HG03039 (cell line): ENCODE data around the gene FBXO21.

Experiments
- ATAC-seq: cut with Tn5 transposase; IDR thresholded peaks from one replicate; pipeline ENCODE4 v1.9.1; 2021; ENCODE audit warnings: mild to moderate bottlenecking, moderate library complexity; ENCODE audit not compliant: unreplicated experiment

The FBXO21 gene

DNA sequence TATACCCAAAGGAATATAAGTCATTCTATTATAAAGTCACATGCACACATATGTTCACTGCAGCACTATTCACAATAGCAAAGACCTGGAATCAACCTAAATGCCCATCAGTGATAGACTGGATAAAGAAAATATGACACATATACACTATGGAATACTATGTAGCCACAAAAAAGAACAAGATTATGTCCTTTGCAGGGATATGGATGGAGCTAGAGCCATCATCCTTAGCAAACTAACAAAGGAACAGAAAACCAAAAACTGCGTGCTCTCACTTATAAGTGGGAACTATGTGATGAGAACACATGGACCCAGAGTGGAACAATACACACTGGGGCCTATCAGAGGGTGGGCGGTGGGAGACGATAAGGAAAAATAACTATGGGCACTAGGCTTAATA is 21.3 kb downstream of the FBXO21 start:
- ATAC-seq = no peak

DNA sequence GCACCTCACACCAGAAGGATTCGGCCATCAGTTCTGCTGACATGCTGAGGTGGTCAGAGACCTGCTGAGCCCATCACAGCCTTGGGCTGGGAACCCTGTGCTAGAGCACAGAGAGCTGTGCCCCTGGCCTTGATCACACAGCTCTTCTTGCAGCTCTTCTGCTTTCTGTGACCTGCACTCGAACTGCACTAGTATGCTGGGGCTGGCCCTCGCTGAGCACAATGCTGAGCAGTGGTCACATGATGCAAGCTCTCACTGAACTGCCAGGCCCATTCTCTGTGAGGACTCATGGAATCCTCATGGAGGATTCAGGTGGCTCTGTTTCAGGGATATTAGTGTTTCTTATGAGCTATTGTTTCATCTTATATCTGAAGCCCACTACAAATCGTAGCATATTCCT is 22.5 kb downstream of the FBXO21 start:
- ATAC-seq = no peak

DNA sequence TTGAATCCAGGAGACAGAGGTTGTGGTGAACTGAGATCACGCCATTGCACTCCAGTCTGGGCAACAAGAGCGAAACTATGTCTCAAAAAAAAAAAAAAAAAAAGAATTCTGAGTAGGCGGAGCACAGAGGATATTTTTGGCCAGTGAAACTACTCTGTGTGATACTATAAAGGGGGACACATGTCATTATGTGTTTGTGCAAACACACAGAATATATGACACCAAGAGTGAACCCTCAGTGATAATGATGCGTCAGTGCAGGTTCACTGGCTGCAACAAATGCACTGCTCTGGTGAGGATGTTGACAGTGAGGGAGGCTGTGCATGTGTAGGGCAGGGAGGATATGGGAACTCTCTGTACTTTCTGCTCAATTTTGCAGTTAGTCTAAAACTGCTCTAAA is 24.2 kb downstream of the FBXO21 start:
- ATAC-seq = no peak

DNA sequence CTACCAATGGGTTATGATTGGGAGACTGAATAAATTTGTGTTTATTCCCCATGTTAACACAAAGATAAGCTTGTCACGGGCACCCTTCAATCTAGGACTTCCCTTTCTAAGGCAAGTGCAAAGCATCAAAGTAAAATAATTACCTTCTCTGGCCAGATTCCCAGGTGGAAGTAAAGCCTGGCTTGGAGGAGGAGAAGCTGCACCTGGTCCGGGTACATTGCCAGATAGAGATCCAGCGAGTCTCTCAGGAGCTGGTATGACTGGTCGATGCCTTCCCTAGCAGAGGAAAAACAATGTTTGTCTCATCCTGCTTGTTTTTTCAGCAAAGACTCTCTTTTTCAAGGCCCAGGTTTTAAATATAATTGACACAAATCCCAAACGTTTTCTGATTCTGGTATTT is 24.9 kb downstream of the FBXO21 start:
- ATAC-seq = no peak

DNA sequence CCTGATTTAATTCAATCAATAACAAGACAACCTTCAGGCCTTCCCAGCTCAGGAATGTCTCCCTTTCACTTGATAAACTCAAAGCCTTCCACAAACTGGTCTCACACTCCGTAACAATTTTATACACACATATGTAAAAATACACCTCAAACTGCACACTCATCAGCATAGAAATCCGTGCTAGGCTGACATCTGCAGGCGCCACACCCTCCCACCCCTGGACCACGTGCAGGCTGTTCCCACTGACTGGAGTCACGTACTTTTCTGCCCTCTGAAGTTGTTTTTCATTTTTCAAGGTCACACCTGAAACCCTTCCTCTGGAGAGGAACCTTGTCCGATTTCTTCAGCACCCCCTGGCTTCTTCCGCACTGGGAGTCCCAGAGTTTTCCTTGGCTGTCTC is 27.6 kb downstream of the FBXO21 start:
- no peak for ATAC-seq

DNA sequence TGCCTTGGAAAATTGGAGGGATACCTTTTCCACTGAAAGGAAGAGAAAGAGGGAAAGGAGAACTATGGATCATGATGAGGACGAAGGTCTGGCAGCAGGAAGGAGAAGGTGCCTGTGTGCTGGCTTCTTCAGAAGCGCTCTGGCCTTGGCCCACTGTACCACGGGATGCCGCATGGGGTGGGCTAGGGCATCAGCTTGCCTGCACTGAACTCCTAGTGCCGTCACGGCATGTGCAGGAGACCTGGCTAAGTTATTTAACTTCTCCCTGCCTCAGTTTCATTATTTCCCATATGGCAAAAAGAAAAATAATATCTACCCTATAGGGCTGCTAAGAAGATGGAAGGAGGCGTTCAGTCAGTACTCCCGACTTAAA is 28.1 kb downstream of the FBXO21 start:
- no peak for ATAC-seq

DNA sequence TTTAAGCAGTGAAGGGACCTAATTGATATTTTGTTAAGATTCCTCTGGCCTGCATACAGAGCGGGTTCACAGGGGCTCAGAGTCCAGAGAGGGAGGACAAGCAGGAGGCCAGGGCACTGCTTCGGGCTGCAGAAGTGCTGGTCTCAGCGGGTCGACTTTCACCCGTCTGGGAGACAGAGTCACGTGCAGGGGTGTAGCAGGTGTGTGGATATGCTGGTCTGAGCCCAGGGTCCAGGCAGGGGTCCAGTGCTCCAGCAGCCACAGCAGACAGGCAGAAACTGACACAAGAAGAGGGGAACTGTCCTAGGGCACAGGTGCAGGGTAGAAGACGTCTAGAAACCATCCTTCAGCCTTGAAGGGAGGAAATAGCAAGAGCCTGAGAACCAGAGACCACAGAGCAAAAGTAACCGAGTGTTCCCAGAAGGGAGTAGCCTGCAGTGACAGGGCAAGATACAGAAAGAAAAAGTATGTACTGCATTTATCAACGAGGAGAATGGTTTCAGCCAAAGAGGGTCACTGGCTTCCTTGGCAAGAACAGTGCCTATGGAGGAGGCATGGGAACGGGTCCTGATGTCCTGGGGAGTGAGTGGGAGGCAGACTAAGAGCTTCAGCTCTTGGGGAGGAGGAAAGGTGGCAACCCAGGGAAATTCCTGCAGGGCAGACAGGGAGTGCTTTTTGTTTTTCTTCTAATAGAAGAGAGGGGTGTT is 28.7 kb downstream of the FBXO21 start:
- ATAC-seq = no peak

DNA sequence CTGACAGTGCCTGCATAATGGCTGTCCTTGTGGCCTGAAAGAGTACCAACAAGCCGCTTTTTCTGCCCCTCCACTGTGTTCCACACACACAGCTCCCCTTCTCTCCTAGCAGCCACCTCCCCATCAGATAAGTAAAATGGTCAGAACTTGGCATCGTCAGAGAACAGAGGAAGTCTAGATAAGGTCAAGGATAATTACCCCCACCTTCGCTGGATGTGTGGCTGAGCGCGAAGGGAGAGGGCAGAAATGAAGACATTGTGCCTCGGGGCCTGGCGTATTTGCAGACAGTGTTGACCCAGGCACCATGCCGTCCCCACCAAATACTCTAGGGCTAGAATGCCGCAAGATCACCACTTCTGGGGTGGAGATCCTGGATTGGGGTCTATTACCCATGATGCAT is 30.6 kb downstream of the FBXO21 start:
- ATAC-seq = no peak

DNA sequence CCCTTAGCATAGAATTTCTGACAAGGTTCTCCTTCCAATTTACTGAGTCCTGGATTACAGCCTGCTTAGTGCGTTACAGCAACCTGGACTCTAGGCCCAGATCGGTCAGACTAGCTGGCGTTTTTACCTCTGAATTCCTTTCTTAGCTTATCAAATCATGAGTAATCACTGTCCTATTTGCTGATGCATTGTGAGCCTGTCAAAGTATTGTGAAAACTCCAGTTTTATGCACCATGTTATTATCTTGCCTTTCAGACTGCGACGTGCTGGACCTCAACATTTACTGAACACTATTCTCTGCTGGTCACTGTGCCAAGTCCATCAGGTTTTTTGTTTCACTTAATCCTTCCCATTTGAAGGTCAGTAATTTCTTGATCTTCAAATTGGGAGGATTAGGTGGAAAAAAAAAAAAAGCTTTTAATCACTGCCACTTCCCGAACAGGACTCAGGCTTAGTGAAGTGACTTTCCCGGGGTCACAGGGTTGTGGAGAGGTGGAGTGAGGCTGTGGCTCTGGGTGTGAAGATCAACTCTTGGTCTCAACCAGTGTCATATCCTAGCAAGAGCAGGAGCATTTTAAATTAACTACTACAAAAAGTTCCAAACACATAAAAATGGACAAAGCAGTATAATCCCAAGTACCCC is 31.2 kb downstream of the FBXO21 start:
- ATAC-seq = no peak

DNA sequence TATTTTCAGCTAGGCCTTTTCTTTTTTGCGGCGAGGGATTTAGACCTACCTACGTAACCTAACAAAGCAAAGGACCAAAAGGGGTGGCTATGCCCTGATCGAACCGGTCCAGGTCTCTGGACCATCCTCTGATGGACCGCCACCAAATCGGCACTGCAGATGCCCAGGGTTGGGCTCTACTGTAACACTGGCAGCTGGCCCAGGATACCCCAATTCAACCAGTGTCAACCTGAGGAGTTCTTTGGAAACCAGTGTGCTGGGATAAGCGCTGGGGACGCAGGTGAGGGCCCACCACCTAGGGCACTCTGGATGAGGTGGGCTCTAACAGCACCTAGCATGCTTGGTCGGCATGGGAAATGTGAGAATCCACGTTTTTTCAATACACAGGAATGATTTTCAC is 32.2 kb downstream of the FBXO21 start:
- no peak for ATAC-seq

DNA sequence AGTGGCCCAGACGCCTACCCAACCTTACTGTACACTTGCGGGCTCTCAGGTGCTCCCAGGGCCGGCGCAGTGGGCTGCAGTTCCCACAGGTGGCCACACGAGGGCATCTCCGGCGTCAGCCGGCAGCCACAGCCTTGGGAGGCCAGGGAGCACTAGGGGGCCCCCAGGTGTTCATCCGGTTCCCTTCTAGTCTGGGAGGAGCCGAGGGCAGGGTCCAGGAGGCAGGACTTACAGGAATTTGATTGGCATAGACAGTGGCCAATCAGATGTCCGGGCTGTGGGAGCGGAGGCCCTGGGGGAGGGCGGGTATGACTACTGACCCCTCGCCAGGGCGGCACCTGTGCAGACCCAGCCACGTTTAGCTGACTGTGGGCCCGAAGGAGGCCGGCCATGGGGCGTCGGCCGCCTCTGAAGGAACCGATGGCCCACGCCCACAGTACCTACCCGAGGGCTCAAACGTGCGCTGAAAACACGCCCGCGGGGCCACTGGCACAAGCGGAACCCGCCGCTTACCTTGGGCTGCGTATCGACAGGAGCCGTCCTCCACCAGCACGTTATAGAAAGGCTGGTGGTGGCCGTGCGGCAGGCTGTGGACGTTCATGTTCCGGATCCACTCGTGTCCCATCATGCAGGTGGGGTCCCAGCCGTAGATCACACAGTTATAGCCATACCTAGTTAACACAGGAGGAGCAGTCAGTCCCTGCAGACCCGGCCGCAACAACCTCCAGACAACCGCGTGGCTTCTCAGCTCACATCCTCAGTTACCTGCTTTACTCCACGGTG is 34.8 kb downstream of the FBXO21 start:
- peak; percentile 47 for ATAC-seq

DNA sequence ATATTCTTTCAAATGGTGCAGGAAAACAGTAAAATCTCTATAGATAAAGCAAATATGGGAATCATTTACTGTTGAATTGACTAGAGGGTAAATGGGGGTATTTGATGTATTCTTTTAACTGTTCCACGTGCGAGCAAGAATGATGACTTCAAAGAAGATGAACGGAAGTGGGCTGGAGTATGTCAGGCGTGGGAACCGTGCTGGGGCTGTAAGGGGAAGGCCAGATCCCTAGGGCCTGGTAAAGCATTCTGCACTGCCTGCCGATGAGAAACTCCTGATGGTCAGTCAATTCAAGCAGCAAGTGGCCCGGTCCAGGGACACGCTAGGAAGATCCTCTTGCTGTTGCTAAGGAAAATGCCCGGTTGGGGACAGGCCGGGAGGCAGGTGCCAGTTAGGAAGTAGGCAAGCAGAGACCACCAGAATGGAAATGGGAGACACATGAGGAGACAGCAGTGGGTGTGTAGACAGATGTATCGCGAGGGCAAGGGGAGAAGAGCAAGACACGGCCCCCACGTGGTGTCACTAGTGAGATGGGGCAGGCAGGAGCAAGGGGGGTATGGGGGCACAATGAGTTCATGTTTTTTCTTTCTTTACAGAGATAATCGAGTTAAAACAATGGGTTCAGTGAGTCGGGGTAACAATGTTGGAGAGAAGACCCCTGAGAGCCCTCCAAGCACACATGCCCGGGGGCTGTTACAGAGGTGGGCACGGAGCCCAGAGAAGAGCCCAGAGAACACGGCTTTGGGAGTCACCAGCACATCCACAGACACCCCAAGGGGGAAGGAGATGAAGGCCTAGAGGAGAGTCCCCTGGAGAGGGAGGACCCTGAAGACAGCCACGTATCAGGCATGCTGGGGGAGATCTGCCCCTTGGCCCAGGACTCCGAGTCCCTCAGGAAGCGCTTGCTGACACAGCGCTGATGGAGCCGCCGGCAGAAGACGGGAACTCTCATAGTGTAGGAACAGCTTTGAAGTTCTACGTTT is 37.2 kb downstream of the FBXO21 start:
- ATAC-seq = no peak

DNA sequence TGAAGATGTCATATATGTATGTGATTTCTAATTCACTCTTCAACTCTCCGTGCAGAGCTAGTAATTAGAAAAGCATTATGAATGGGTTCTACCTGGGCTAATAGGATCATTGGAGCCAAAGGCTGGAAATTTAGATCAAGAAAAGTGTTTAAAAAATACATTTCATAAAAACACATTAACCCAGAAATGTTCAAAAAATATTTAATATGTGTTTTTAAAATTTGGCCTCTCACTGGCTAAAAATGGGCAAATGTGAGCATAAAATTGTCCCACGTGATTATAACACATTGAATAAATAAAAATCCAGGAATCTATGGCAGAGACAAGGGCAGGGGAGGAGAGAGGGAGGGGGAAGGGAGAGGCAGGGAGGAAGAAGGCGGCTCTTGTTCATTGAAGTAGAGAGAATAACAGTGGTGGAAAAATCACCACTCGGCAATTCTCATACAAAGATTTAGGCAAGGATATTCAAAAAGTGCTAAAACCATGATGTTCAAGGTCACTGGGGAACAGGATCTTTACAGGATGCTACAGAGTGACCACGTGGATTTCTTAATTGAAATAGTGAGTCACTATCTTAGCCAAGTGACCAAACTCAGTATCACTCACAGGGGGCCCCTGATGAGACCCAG is 38.8 kb downstream of the FBXO21 start:
- ATAC-seq = no peak

DNA sequence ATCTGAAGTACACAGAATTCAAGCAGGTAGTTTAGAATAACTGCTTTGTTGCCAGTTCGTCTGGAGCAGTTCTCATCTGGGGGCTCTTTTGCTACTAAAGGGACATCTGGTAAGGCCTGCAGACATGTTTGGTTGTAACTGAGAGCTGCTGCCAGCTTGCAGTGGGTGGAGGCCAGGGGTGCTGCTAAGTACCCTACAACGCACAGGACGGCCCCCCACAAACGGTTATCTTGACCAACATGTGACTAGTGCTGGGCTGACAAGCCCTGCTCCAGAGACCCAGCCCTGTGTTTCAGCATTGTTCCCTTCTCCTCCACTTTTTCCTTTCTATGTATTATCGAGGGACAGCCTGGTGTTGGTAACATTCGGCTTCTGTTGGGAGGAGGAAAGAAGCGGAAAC is 40.8 kb downstream of the FBXO21 start:
- no peak for ATAC-seq

DNA sequence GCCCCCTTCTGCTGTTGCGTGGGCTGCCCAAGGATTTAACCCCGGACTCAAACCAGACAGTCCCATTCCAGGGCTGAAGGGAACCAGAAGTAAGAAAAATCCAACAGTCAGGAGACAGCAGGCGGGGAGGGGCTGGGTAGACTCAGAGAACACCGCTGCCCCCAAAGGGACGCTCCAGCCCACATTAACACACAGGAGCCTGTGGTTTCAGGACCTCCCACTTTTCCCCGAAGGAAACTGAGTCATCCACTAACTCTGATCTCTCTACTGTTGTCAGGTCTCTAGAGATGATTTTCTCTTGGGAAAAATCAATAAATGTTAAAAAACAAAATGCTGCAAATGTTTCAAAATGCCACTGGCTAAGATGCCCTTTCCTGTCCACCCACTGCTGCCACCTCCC is 41.6 kb downstream of the FBXO21 start:
- no peak for ATAC-seq

DNA sequence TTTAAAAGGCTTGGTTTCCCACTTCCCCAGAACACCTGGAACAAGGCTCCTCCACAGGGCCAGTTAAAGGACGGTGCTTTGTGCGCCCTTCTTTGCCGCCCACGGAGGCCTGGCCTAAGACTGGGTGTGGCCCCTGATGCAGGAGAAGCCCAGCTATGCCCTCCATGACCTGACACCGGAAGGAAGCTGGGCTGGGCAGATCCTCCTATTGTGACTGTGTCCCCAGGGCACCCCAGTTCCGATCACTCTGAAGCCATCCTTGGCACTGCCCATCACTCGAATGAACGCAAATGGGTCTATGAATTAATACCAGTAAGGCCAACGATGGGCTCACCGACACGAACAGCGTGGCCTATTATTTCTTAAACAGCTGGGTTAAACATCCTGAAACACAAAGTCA is 42.6 kb downstream of the FBXO21 start:
- ATAC-seq = no peak

DNA sequence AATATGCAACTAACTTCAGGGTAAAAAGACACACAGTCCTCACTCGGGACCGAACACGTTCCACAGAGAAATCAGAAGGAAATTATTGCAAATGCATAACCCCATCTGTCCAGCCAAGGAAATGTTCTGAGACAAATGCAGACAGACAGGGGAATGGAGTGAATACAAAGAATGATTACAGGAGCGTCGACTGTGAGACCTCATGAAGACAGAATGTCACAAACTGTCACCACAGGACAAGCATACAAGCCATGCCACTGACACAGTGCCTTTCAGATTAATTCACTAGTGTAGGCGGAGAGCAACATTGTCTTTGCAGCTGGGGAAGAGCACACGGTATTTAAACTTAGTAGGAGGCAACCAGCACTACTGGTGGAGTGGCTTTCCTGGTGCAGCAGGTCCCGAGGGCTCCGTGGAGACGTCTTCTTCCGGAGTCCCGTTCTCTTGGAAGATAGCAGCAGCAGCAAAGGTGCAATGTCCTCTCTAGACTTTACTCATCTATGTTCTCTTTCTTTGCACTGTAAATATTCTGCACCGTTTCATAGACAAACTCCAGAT is 44.6 kb downstream of the FBXO21 start:
- no peak for ATAC-seq

DNA sequence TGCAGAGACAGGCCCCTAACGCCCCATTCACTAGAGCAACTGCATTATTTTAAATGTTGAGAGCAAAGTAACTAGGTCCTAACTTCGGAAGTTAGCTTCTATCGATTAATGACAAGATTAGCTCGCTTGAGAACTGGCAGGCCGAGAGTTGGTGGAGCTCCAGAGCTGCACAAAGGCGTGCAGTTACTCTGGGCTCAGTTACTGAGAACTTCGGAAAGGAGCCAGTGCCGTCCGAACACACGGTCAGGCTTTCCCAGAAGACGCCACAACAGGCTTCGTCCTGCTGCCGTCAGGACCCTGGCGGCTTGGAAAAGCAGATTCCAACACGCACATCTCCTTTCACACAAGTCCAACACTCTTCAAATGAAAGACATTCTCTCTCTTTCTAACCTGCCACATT is 45.7 kb downstream of the FBXO21 start:
- ATAC-seq = no peak

DNA sequence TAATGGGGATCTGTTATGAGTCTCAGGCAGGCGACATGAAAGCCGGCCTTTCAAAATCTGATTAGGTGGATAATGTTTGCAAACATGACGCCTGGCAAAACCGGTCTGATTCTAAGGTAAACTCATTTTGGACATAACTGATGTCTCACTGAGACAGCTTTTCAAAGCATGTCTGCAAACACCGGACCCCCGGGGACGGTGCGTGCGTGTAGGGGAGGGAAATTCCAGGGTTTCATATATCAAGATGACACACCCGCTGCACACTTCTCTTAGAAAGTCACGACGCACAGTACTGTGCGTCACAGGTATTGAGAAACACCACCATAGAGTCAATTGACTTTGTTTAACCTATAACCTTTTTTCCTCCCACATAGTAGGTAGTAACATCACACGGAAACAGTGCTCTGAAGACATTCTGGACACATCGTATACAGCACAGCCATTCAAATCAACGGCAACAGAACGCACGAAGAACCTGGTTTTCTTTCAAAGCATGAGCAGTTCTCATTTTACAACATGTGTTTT is 47.2 kb downstream of the FBXO21 start:
- ATAC-seq = no peak

DNA sequence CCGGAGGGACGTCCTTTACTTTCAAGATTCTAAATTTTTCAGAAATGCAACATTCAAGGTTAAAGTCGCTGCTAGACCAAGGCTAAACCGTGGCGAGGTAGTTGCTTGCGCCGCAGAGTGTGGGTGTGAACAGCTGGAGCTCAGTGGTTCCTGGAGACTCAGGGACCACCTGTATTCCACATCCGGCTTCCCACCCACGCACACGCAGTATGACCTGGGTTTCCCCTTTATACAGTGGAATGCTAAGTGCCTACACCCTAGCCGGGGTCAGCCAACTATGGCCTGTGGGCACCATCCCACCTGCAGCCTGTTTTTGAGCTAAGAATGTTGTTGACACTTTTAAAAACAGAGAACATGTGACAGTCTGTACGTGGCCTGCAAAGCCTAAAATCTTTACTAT is 48.2 kb downstream of the FBXO21 start:
- ATAC-seq = no peak
